Neural progenitor cell (in vitro differentiated cells): ENCODE measurements around the gene TRAF5.

ENCODE experiments used
- CTCF ChIP-seq: fragments of 200-600 bp; sonication (generic); IDR thresholded peaks from 2 replicates; pipeline ENCODE4 v1.5.1; 2017; ENCODE audit warnings: antibody characterized with exemption, mild to moderate bottlenecking
- EZH2 ChIP-seq: fragments of 200-600 bp; sonication (generic); IDR thresholded peaks from 2 replicates; pipeline ENCODE4 v1.6.1; 2017; ENCODE audit warnings: antibody characterized with exemption, mild to moderate bottlenecking, moderate library complexity
- EZH2phosphoT487 ChIP-seq: fragments of 200-600 bp; sonication (generic); IDR thresholded peaks from 2 replicates; pipeline ENCODE4 v1.6.1; 2017; ENCODE audit warnings: antibody characterized with exemption

DNA sequence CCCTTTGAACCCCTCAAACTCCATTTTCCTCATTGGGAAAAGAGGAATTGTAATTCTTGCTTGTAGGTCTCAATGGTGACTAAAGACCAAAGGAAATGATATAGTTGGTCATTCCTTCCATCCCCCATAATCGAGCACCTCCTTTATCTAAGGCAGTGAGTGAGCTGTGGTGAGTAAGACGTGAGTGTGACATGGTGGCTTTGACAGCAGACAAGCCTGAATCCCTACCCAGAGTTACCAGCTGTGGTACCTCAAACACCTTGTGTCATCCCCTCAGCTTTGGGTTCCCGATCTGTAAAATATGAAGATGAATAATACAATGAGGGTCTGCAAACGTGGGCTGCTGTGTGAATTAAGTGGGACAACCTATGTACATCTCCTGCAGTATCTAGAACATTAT, 8.4 kb downstream of the TRAF5 start:
- TF ChIP-seq CTCF (no peak), EZH2 (no peak), EZH2phosphoT487 (no peak)
